Naive thymus-derived CD4-positive, alpha-beta T cell (primary cell): Measurements from ENCODE around the gene SRPK2. TPM values are rescaled to one million over a fixed set of nuclear protein-coding genes. Genes with fewer than 3 reads are reported as not detected.

Source experiments
- ATAC-seq: fragments of 150-1000 bp; cut with Tn5 transposase; 2 replicates; pipeline ENCODE4 v1.10.0; 2021; ENCODE audit warnings: mild to moderate bottlenecking, moderate library complexity
- CTCF ChIA-PET: fragments of 350-600 bp; sonication (Branson Sonifier 250); formaldehyde crosslinking; loops from one replicate; lab custom pipeline; 2021; ENCODE audit warnings: antibody characterized with exemption; lab: Charles Lee
- POLR2A ChIA-PET: fragments of 350-600 bp; sonication (Branson Sonifier 250); formaldehyde crosslinking; loops from one replicate; lab custom pipeline; 2021; ENCODE audit warnings: antibody characterized with exemption, inconsistent platforms; lab: Charles Lee
- DNase-seq, 9 donors: peaks; one replicate each; pipeline versions ENCODE4 v3.0.0 to v3.0.0-alpha.2; 2020 to 2022; ENCODE audit warnings: mixed read lengths in 1 of 9
- H3K27ac ChIP-seq: one replicate; pipeline ENCODE4 v1.7.0; 2013; ENCODE audit warnings: mild to moderate bottlenecking, low read depth, low read length, moderate library complexity
- H3K27me3 ChIP-seq, 2 donors: one replicate each; pipeline ENCODE4 v1.7.0; 2013; ENCODE audit warnings: low read length in 2 of 2, mild to moderate bottlenecking in 2 of 2, moderate library complexity in 2 of 2; ENCODE audit not compliant: control insufficient read depth in 2 of 2, insufficient read depth in 2 of 2
- H3K36me3 ChIP-seq, 3 experiments: 1 replicate in 2 of 3; 2 replicates in 1 of 3; pipeline ENCODE4 v1.7.0; 2013; ENCODE audit warnings: low read length in 3 of 3, mild to moderate bottlenecking in 3 of 3, moderate library complexity in 1 of 3; ENCODE audit not compliant: insufficient read depth in 3 of 3, control insufficient read depth in 2 of 3
- H3K4me1 ChIP-seq, 2 donors: one replicate each; pipeline ENCODE4 v1.7.0; 2013; ENCODE audit warnings: low read length in 2 of 2, mild to moderate bottlenecking in 2 of 2, moderate library complexity in 1 of 2; ENCODE audit not compliant: control insufficient read depth in 2 of 2, insufficient read depth in 2 of 2
- H3K4me3 ChIP-seq: 2 replicates; pipeline ENCODE4 v1.7.0; 2013; ENCODE audit warnings: mild to moderate bottlenecking, low read length
- H3K9me3 ChIP-seq, 3 experiments: 1 replicate in 2 of 3; 2 replicates in 1 of 3; pipeline ENCODE4 v1.7.0; 2013; ENCODE audit warnings: low read length in 3 of 3; ENCODE audit not compliant: control insufficient read depth in 2 of 3
- H3K27ac Mint-ChIP-seq, 9 donors: one replicate each; pipeline ENCODE4 v1.8.0; 2020 to 2022; ENCODE audit warnings: mixed read lengths in 9 of 9, mild to moderate bottlenecking in 8 of 9, moderate library complexity in 5 of 9, inconsistent platforms in 2 of 9
- H3K27me3 Mint-ChIP-seq, 5 donors: one replicate each; pipeline ENCODE4 v1.8.0; 2021 to 2022; ENCODE audit warnings: mixed read lengths in 5 of 5, mild to moderate bottlenecking in 1 of 5
- H3K36me3 Mint-ChIP-seq, 5 donors: one replicate each; pipeline ENCODE4 v1.8.0; 2020 to 2022; ENCODE audit warnings: mixed read lengths in 5 of 5, mild to moderate bottlenecking in 3 of 5, inconsistent platforms in 1 of 5
- H3K4me1 Mint-ChIP-seq, 7 donors: one replicate each; pipeline ENCODE4 v1.8.0; 2020 to 2022; ENCODE audit warnings: mixed read lengths in 7 of 7, mild to moderate bottlenecking in 3 of 7, inconsistent platforms in 1 of 7
- H3K4me3 Mint-ChIP-seq, 10 donors: one replicate each; pipeline ENCODE4 v1.8.0; 2020 to 2022; ENCODE audit warnings: mild to moderate bottlenecking in 10 of 10, mixed read lengths in 10 of 10, moderate library complexity in 6 of 10, inconsistent platforms in 2 of 10
- H3K9me3 Mint-ChIP-seq, 11 donors: one replicate each; pipeline ENCODE4 v1.8.0; 2020 to 2022; ENCODE audit warnings: mixed read lengths in 11 of 11, mild to moderate bottlenecking in 4 of 11, inconsistent platforms in 1 of 11, moderate library complexity in 1 of 11
- intact Hi-C, 2 donors: fragments of 100-400 bp; cut with micrococcal nuclease; formaldehyde crosslinking; loops; one replicate each; pipeline ENCODE4 v1.15.1; 2023
- polyA plus RNA-seq, 2 donors: library from polyadenylated mRNA; unstranded; fragments of 300-500 nt; fragmentation: Illumina TruSeq; gene quantifications; one replicate each; pipeline ENCODE4 v1.2.3, GENCODE V29; 2021
- total RNA-seq, 6 experiments: library from RNA in 5 of 6; stranded (reverse) in 5 of 6; gene quantifications; 1 replicate in 5 of 6; 2 replicates in 1 of 6; pipeline ENCODE4 v1.2.3 and lab custom pipeline; 2021 to 2026

SRPK2 gene
- total and polyA plus RNA-seq, 7 experiments from 2014 or later: 40.2 to 56.7 (median 46.8) TPM

DNA sequence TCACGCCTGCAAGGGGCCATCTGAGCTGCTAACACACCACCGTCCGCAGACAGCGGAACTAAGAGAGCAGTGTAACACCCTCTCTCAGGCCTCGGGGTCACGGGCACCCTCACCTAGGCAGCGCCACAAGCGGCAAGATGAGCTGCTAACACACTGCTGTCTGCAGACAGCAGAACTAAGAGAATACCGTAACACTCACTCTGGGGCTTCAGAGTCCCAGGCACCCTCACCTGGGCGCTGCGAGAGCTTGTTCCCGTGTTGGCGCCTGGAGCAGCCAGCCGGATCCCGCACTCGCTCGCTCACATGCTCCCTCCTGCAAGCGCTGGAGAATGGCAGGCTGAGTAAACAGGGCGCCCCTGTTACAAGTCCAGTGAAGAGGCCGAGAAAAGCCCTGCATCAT, 160.2 kb downstream of the SRPK2 start:
- no peak overlapping the region for H3K4me3 ChIP-seq
- DNase-seq: no peak
- POLR2A ChIA-PET: no interaction called here
- H3K27me3 ChIP-seq: no peaks in the 10 kb centered on the region
- Mint-ChIP-seq H3K4me3 (peak overlapping the region in 1 of 10 donors; percentile 12), H3K27ac (no peak overlapping the region), H3K27me3 (no peaks in the 10 kb centered on the region), H3K4me1 (peaks cover 10 to 42% (median 27%) of the 10 kb centered on the region in 7 donors), H3K9me3 (peaks cover 0 to 13% (median 0%) of the 10 kb centered on the region in 11 donors), H3K36me3 (peaks cover 8 to 44% (median 28%) of the 10 kb centered on the region in 5 donors)
- intact Hi-C loops: no loop called here
- no peak overlapping the region for H3K27ac ChIP-seq
- H3K36me3 ChIP-seq: peaks cover 0 to 5% (median 0%) of the 10 kb centered on the region in 3 experiments
- H3K9me3 ChIP-seq: no peaks in the 10 kb centered on the region
- H3K4me1 ChIP-seq: peaks cover 0 to 6% of the 10 kb centered on the region in 2 donors
- CTCF ChIA-PET: no interaction called here
- no peak for ATAC-seq

DNA sequence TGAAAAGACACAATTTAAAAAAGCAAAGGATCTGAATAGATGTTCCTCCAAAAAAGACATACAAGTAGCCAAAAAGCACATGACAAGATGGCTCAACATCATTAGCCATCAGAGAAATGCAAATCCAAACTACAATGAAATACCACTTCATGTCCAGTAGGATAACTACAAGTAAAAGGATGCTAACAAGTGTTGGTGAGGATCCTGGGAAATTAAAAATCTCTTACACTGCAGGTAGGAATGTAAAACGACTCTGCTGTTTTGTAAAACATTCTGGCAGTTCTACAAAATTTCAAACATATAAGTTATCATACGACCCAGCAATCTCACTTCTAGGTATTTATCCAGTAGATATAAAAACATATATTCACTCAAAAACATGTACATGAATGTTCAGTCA, 161.3 kb downstream of the SRPK2 start:
- no peak for ATAC-seq
- Mint-ChIP-seq H3K9me3 (peaks cover 0 to 13% (median 0%) of the 10 kb centered on the region in 11 donors), H3K27me3 (no peaks in the 10 kb centered on the region), H3K27ac (peak overlapping the region in 1 of 9 donors; percentile 53), H3K4me3 (peak overlapping the region in 1 of 10 donors; percentile 48), H3K36me3 (peaks cover 8 to 41% (median 28%) of the 10 kb centered on the region in 5 donors), H3K4me1 (peaks cover 12 to 48% (median 28%) of the 10 kb centered on the region in 7 donors)
- POLR2A ChIA-PET: no interaction called here
- Histone ChIP-seq H3K4me3 (no peak overlapping the region), H3K4me1 (peaks cover 0 to 6% of the 10 kb centered on the region in 2 donors), H3K27ac (no peak overlapping the region), H3K36me3 (peaks cover 0 to 5% (median 0%) of the 10 kb centered on the region in 3 experiments), H3K9me3 (no peaks in the 10 kb centered on the region), H3K27me3 (no peaks in the 10 kb centered on the region)
- no peak for DNase-seq
- intact Hi-C loops: no loop called here
- CTCF ChIA-PET: no interaction called here

DNA sequence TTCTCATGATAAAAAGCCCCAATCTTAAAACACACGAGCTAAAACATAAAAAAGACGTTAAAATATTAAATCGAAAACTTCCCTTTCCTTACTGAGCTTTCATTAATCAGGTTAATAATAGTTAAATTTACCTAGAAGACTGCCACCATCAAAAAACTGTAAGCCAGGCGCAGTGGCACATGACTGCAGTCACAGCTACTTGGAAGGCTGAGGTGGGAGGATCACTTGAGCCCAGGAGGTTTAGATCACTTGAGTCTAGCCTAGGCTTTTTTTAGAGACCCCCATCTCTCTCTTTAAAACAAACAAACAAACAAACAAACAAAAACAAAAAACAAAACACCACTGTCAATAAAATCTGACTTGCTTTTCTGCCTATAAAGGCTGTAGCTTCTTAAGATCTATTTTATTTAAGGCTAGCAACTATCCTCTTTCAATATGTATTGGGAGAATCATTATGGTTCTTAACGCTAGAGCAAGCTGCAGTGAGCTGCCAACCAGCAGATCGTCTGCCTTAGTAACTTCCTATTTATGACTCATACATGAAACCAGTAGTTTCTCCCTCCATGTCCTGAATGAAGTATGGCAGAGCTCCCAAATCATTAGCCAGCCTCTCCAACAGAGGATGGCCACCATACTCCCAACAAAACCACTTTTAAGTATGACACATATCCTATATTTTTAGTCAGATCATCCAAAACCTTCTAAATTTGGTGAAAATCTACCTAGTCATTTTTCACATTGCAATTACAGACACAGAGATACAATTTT, 163.7 kb downstream of the SRPK2 start:
- Mint-ChIP-seq H3K27ac (peak overlapping the region in 5 of 9 donors; percentile 11 to 41 (median 38)), H3K4me1 (peaks cover 15 to 52% (median 45%) of the 10 kb centered on the region in 7 donors), H3K27me3 (no peaks in the 10 kb centered on the region), H3K4me3 (peak overlapping the region in 3 of 10 donors; percentile 1 to 35 (median 25)), H3K9me3 (peaks cover 0 to 13% (median 0%) of the 10 kb centered on the region in 11 donors), H3K36me3 (peaks cover 0 to 30% (median 20%) of the 10 kb centered on the region in 5 donors)
- no peak overlapping the region for H3K27ac ChIP-seq
- H3K9me3 ChIP-seq: no peaks in the 10 kb centered on the region
- peaks cover 0 to 5% (median 0%) of the 10 kb centered on the region in 3 experiments for H3K36me3 ChIP-seq
- intact Hi-C loops: loop anchor here in 1 of 2 donors (2.0 kb wide), 1 partner anchor 14 kb away; no protein-coding TSS in a partner anchor
- POLR2A ChIA-PET: interaction anchor here (1.2 kb wide), 1 partner anchor 210 kb away, joined by 3 read pairs; no protein-coding TSS in a partner anchor
- peak; percentile 69 for ATAC-seq
- no peak for DNase-seq
- no peak overlapping the region for H3K4me3 ChIP-seq
- peaks cover 0 to 6% of the 10 kb centered on the region in 2 donors for H3K4me1 ChIP-seq
- H3K27me3 ChIP-seq: no peaks in the 10 kb centered on the region
- CTCF ChIA-PET: no interaction called here

DNA sequence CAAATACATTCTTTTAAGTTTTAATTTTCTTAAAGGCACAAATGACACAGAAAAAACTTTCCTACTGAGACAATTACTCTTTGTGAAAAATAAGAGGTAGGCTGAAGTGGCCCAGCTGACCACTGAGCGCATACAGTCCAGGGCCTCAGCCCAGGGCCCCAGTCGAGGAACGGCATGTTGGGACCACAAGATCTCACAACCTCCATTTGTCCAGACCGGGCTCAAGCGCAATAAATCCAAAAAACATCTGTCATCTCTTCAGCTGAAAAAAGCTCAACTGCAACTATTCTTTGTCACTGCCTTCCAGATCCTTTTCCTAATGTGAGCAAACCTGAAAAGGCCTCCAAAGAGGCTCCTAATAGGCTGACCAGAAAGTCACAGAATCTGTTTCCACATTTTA, 165.8 kb downstream of the SRPK2 start:
- CTCF ChIA-PET: no interaction called here
- no peak overlapping the region for H3K4me3 Mint-ChIP-seq

DNA sequence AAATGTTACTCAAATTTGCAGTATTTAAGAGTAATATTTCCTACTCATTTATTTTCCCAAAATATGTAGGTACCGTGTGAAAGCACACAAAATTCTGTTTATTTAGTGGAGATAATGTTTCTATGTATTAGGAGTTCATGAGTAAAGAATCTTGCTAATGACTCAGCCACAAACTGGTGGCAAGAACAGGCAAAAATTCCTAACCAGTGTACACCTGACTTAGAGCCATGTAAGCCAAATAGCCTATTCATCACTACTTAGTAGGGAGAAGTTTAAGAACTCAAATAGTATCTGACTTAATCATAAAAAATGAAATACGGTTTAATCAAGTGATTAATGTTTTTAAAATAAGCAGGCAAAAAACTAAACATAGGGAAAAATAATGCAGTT, 169.0 kb downstream of the SRPK2 start:
- H3K4me1 ChIP-seq: no peaks in the 10 kb centered on the region
- ATAC-seq (no peak), DNase-seq (no peak)
- peaks cover 14 to 70% (median 61%) of the 10 kb centered on the region in 7 donors for H3K4me1 Mint-ChIP-seq
- no peaks in the 10 kb centered on the region for H3K27me3 Mint-ChIP-seq
- H3K9me3 Mint-ChIP-seq: peaks cover 0 to 4% (median 0%) of the 10 kb centered on the region in 11 donors
- no peaks in the 10 kb centered on the region for H3K27me3 ChIP-seq
- peaks cover 0 to 27% (median 9%) of the 10 kb centered on the region in 5 donors for H3K36me3 Mint-ChIP-seq
- no peak overlapping the region for H3K4me3 ChIP-seq
- intact Hi-C loops: no loop called here
- no peaks in the 10 kb centered on the region for H3K36me3 ChIP-seq
- peak overlapping the region in 1 of 9 donors; percentile 23 for H3K27ac Mint-ChIP-seq
- ChIA-PET CTCF (interaction anchor here (0.7 kb wide), 1 partner anchor 644 kb away, joined by 4 read pairs; no protein-coding TSS in a partner anchor), POLR2A (no interaction called here)
- H3K27ac ChIP-seq: no peak overlapping the region
- H3K4me3 Mint-ChIP-seq: no peak overlapping the region
- H3K9me3 ChIP-seq: no peaks in the 10 kb centered on the region

More for the DNA sequence above, 165.8 kb downstream of the SRPK2 start:
- Mint-ChIP-seq H3K27ac (no peak overlapping the region), H3K27me3 (no peaks in the 10 kb centered on the region), H3K4me1 (peaks cover 15 to 64% (median 57%) of the 10 kb centered on the region in 7 donors), H3K36me3 (peaks cover 0 to 16% (median 9%) of the 10 kb centered on the region in 5 donors), H3K9me3 (peaks cover 0 to 8% (median 0%) of the 10 kb centered on the region in 11 donors)
- H3K9me3 ChIP-seq: no peaks in the 10 kb centered on the region
- no peaks in the 10 kb centered on the region for H3K27me3 ChIP-seq
- H3K36me3 ChIP-seq: no peaks in the 10 kb centered on the region
- no peak overlapping the region for H3K27ac ChIP-seq
- DNase-seq (no peak), ATAC-seq (no peak)
- POLR2A ChIA-PET: no interaction called here
- no peak overlapping the region for H3K4me3 ChIP-seq
- intact Hi-C loops: no loop called here
- H3K4me1 ChIP-seq: peaks cover 0 to 6% of the 10 kb centered on the region in 2 donors

DNA sequence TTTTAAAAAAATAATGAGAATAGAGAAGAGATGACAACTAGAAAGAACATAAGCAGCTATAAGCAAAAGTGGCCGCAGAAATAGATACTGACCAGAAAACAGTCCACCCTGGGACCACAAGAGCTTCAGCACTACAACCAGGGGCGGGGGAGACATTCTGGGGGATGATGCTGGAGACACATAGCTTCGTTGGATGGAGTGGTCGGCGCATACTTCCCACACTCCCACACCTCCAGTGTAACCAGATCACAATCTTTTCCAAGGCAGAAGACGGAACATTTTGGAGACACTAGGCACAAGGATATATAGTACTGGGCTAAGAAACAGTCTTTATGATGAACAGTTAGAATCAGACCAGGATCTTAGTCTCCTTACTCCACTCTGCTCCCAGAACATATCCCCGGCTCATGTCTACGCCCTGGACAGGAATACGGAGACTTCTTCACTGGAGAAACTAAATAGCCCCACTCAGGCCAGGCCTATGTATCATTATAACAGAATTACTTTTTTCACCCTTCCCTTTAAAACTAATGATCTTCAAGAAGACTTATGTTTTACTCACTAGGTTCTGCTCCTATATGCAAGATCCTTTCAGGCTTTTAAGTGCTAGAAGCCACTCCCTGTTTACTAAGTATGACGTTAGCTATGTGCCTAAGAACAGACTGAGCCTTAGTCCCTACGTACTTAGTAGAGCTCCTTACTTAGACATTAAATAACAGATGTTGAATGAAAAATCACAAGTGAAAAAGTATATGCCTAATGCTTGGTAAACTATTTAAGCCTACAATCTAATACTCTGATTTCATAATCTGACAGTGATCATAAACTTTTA, 169.6 kb downstream of the SRPK2 start:
- no peak overlapping the region for H3K4me3 Mint-ChIP-seq
- Histone ChIP-seq H3K27me3 (no peaks in the 10 kb centered on the region), H3K9me3 (no peaks in the 10 kb centered on the region), H3K27ac (no peak overlapping the region), H3K36me3 (no peaks in the 10 kb centered on the region), H3K4me1 (no peaks in the 10 kb centered on the region), H3K4me3 (no peak overlapping the region)
- peaks cover 0 to 4% (median 0%) of the 10 kb centered on the region in 11 donors for H3K9me3 Mint-ChIP-seq
- intact Hi-C loops: no loop called here
- ChIA-PET POLR2A (no interaction called here), CTCF (no interaction called here)
- ATAC-seq (no peak), DNase-seq (peak in 1 of 9 donors; percentile 4)
- H3K27ac Mint-ChIP-seq: peak overlapping the region in 3 of 9 donors; percentile 17 to 36 (median 29)
- H3K36me3 Mint-ChIP-seq: peaks cover 0 to 27% (median 9%) of the 10 kb centered on the region in 5 donors
- H3K4me1 Mint-ChIP-seq: peaks cover 11 to 72% (median 63%) of the 10 kb centered on the region in 7 donors
- no peaks in the 10 kb centered on the region for H3K27me3 Mint-ChIP-seq
